Activated T-helper 9 cell treated with anti-CD3 and anti-CD28 coated beads, Interleukin-2, amount 50 U/mL, for 16 hours (primary cell): ENCODE data around the gene P2RX3.
"Not testable (repeated sequence)": the region's sequence is repeated elsewhere in the genome, so short reads cannot be mapped to it uniquely, and the experiment has no call there.

ENCODE experiments used
- DNase-seq: peaks from one replicate; pipeline ENCODE4 v3.0.0-alpha.2; 2020; ENCODE audit warnings: low read depth

Gene P2RX3

GRCh38 chr11:57399972-57400578 lies 61.9 kb downstream of the P2RX3 start:
- no peak for DNase-seq

- DNase-seq, result no peak
Observed at GRCh38 chr11:57402188-57403002, 64.2 kb downstream of the P2RX3 start.

GRCh38 chr11:57403003-57403801 lies 65.0 kb downstream of the P2RX3 start:
- DNase-seq, result not testable (repeated sequence)

GRCh38 chr11:57403802-57404147 lies 65.6 kb downstream of the P2RX3 start:
- DNase-seq, result no peak

GRCh38 chr11:57405271-57405860 lies 67.2 kb downstream of the P2RX3 start:
- no peak for DNase-seq

- peak; percentile 25 for DNase-seq
Observed at GRCh38 chr11:57406337-57406904, 68.3 kb downstream of the P2RX3 start.

- no peak for DNase-seq
Observed at GRCh38 chr11:57407010-57407920, 69.1 kb downstream of the P2RX3 start.

GRCh38 chr11:57407941-57408475 lies 69.9 kb downstream of the P2RX3 start:
- DNase-seq, result no peak

- no peak for DNase-seq
Observed at GRCh38 chr11:57408771-57409170, 70.6 kb downstream of the P2RX3 start.

GRCh38 chr11:57409321-57410100 lies 71.4 kb downstream of the P2RX3 start:
- DNase-seq, result no peak

GRCh38 chr11:57410287-57410686 lies 72.1 kb downstream of the P2RX3 start:
- DNase-seq, result no peak

GRCh38 chr11:57413681-57414080 lies 75.5 kb downstream of the P2RX3 start:
- DNase-seq, result no peak

- no peak for DNase-seq
Observed at GRCh38 chr11:57414612-57415212, 76.6 kb downstream of the P2RX3 start.

GRCh38 chr11:57416436-57416835 lies 78.3 kb downstream of the P2RX3 start:
- DNase-seq, result no peak

- DNase-seq, result no peak
Observed at GRCh38 chr11:57417056-57417455, 78.9 kb downstream of the P2RX3 start.

GRCh38 chr11:57418131-57418530 lies 80.0 kb downstream of the P2RX3 start:
- DNase-seq, result no peak

GRCh38 chr11:57419146-57419545 lies 81.0 kb downstream of the P2RX3 start:
- DNase-seq, result no peak

- DNase-seq, result no peak
Observed at GRCh38 chr11:57421066-57421465, 82.9 kb downstream of the P2RX3 start.

- no peak for DNase-seq
Observed at GRCh38 chr11:57421805-57422204, 83.7 kb downstream of the P2RX3 start.
